HG02759 (cell line): Measurements from ENCODE around the gene GABBR2.

Experiments used
- ATAC-seq: cut with Tn5 transposase; IDR thresholded peaks from one replicate; pipeline ENCODE4 v1.9.1; 2021; ENCODE audit warnings: mild to moderate bottlenecking, moderate library complexity; ENCODE audit not compliant: unreplicated experiment

The GABBR2 gene

GRCh38 chr9:98453589-98454311 is 255.0 kb downstream of the GABBR2 start:
- ATAC-seq = no peak

GRCh38 chr9:98451576-98451975 is 257.2 kb downstream of the GABBR2 start:
- no peak for ATAC-seq

- no peak for ATAC-seq
These were observed 258.2 kb downstream of the GABBR2 start for GRCh38 chr9:98450496-98450895.

- ATAC-seq = no peak
These were observed 258.9 kb downstream of the GABBR2 start for GRCh38 chr9:98449871-98450270.

GRCh38 chr9:98445576-98445975 is 263.2 kb downstream of the GABBR2 start:
- no peak for ATAC-seq

GRCh38 chr9:98444601-98445000 is 264.1 kb downstream of the GABBR2 start:
- ATAC-seq = no peak

- ATAC-seq = no peak
These were observed 266.2 kb downstream of the GABBR2 start for GRCh38 chr9:98442541-98442940.

GRCh38 chr9:98442114-98442513 is 266.6 kb downstream of the GABBR2 start:
- no peak for ATAC-seq

- no peak for ATAC-seq
These were observed 270.1 kb downstream of the GABBR2 start for GRCh38 chr9:98438666-98439065.

GRCh38 chr9:98437458-98438034 is 271.2 kb downstream of the GABBR2 start:
- no peak for ATAC-seq

GRCh38 chr9:98432960-98433359 is 275.8 kb downstream of the GABBR2 start:
- no peak for ATAC-seq

- no peak for ATAC-seq
These were observed 276.6 kb downstream of the GABBR2 start for GRCh38 chr9:98432134-98432533.

- ATAC-seq = no peak
These were observed 278.0 kb downstream of the GABBR2 start for GRCh38 chr9:98430535-98431292.

- no peak for ATAC-seq
These were observed 279.1 kb downstream of the GABBR2 start for GRCh38 chr9:98429613-98430012.

GRCh38 chr9:98428454-98428853 is 280.3 kb downstream of the GABBR2 start:
- ATAC-seq = no peak

GRCh38 chr9:98427491-98427890 is 281.2 kb downstream of the GABBR2 start:
- no peak for ATAC-seq

GRCh38 chr9:98425079-98425478 is 283.7 kb downstream of the GABBR2 start:
- no peak for ATAC-seq

GRCh38 chr9:98419260-98419603 is 289.5 kb downstream of the GABBR2 start:
- ATAC-seq = no peak

- ATAC-seq = no peak
These were observed 290.0 kb downstream of the GABBR2 start for GRCh38 chr9:98418578-98419259.

GRCh38 chr9:98416294-98417248 is 292.2 kb downstream of the GABBR2 start:
- no peak for ATAC-seq
